ENCODE results near the gene VAV2.
"Not testable (repeated sequence)": the region's sequence is repeated elsewhere in the genome, so short reads cannot be mapped to it uniquely, and the experiment has no call there.

VAV2 gene

DNA sequence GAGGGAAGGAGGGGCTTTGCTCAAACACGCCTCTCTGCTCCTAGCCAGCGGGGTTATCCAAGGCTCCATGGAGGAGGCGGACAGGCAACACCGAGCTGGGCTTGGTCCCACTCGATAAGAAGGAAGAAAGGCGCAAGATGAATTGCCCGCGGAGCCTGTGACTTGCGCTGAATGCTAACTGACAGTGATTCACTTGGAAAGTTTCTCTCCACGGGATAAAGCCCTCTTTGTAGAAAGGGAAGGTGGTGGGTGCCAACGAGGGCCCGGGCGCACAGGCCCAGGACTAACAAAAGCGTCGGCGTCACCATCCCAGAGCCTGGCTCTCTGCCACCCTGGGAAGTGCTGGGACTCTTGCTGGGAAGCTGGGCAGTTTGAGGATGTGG lies 76.0 kb downstream of the VAV2 start:
- DNase-seq (ENCODE audit: low spot score): peak; percentile 95

DNA sequence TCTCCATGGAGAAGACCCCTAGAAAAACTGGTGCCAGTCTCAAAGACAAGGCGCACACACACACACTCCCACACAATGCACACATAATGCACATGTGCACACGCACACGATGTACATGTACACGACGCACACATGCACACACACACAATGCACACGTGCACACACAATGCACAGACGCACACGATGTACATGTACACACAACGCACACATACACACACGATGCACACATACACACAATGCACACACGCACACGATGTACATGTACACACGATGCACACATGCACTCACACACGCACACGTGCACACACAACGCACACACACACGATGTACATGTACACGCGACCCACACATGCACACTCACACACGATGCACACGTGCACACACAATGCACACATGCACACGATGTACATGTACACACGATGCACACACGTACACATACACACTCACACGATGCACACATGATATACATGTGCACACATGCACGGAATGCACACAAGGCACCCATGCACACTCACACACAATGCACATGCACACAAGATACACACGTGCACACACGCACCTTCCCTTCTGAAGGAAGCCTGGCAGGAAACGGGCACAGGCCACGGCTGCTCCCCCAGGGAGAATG lies 76.5 kb downstream of the VAV2 start:
- DNase-seq (ENCODE audit: low spot score): no peak

DNA sequence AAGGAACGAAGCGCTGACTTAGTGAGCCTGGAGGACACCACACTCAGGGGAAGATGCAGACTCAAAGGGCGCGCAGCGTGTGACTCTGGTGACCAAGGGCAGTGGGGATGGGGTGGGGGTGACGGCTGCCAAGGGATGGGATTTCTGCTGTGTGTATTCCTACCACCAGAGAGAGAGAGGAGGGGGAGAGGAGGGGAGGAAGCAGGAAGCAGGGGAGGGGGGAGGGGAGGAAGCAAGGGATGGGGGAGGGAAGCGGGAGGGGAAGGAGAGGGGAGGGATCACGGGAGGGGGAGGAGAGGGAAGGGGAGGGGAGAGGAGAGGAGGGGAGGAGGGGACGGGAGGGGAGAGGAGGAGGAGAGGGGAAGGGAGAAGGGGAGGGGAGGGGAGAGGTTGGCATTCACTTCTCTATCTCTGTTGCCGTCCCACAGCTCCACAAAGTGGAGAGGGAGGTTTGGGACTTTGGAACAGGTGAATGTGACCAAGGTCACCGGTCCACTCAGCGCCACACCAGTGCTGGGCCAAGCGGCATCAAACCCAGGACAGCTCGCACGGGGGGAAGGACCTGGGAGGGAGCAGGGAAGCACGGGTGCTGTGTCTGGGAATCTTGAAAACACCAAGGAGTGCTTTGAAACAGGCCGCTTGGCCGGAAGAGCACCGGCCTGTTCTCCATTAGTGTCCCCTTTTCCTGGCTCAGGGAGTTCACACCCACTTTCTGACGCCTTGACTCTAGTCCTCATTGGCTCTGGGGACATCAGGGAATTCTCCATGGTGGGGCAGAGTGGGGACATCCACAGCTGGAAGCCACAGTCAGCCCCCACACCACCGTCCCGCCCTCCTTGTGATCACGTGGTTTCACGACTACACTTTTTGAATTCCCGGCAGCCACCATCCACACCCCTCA lies 77.4 kb downstream of the VAV2 start:
- no peak for DNase-seq (ENCODE audit: low spot score)

DNA sequence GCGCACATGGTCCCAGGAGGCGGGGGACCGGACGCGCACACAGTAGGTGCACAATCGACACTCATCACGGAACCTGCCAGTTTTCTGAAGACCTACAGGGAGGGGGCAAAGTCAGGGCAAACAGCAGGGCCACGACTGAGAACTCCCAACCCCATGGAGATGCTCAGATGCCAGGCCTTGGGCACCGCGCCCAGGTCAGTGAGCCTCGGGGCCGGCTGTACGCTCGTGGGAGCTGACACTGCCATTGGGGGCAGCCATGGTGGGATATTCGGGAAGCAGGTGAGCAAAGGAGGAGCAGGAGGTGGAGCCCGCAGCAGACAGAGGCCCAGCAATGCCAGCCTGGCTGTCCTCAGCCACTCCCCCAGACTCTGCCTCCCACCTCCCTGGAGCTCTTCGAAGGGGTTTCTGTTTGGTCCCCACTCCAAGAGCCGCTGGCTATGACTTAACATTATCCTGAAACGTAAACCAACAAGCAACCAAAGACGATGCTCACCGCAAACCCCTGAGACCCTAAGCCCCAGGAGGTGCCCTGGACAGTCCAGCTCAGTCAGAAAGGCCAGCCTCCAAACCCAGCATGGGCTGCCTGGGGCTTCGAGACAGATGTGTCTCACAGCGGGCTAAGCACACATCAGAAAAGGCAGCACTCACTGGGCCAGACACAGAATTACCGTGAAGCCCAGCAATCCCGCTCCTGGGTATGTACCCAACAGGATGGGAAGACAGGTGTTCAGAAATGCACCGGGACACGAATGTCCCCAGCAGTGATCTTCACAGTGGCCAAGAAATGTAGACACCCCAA lies 78.4 kb downstream of the VAV2 start:
- DNase-seq (ENCODE audit: low spot score): no peak

DNA sequence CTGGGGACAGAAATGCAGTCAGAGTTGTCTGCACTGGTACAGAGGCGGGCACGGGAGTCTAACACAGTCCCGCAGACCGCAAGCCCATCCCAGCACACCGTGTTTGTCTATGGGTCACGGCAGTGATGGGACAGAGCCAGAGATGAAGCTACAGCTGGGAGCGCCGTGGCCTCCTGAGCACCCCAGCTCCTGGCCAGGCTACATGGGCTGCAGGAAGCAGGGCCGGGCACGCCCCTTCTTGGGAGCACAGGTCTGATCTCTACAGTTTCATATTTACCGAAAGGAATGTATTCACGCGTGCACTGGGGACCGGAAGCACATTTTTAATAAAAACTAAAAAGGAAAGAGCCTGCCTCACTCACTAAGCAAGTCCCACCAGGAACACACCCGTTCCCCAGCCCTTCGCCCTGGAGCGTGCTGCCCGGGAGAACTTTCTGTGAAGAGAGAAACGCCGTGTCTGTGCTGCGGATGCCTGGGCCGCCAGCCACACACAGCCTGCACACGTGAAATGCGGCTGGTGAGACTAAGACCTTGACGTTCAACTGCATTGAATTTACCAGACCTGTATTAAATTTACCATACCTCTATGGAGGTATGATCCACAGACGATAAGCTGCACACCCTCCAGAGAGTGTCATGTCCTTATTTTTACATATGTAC lies 81.1 kb downstream of the VAV2 start:
- DNase-seq (ENCODE audit: low spot score): no peak

DNA sequence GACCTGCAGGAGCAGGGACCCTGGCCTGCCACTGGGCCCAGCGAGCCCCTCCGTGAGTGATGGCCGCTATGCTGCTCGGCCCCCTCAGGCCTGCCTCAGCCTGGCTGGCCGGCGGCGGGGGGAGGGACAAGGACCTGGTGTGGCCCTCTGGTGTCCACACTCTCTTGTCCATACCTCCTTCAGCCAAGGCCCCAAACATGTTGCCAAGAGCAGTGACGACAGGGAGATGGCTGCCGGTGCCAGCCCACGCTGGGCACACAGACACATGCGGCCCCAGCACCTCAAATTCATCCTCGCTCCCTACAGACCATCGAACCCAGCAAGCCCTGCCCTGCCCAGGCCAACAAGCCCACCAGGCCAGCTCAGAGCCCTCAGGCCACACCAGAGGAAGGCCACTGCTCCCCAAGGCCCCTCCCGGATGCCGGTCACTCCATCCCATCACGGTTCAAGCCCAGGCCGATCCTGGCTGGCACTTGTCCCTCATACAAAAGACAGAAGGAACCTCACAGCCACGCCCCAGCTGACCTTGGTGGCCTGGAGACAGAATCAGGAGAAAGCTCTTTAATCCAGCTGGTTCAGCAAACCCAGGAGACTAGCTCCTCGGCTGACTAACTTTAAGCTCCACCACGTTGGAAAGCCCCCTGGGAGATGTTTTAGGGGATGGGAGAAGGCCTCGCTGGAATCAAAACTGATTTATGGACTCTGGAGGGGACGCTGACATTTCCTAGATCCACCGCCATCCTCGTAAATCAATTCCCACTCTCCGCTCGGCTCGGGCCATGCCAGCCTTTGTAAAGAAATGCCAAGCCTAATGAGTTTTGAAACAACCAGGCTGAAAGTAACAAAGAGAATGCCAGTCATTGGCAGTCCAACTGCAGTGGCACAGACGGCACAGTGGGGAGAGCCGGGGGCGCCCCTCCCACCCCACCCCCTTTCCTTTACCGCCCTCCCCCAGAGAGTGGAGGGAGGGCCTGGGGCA lies 84.9 kb downstream of the VAV2 start:
- no peak for DNase-seq (ENCODE audit: low spot score)

DNA sequence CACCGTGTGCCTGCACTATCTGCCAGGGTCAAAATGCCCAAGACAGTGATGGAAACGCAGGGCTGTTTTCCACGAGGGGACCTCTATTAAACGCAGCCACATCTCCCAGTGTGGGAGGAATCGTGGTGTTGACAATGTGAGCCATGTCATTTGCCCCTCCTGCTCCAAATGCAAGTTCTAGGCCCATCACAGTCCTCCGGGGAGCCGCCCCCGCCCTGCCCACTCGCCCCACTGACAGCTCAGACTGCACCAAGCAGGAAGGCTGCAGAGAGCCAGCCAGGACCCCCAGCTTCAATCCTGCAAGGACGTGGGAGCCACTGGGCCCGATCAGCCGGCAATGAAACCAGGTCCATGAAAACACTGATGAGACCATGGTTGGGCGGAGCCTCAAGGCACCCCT lies 85.9 kb downstream of the VAV2 start:
- no peak for DNase-seq (ENCODE audit: low spot score)

DNA sequence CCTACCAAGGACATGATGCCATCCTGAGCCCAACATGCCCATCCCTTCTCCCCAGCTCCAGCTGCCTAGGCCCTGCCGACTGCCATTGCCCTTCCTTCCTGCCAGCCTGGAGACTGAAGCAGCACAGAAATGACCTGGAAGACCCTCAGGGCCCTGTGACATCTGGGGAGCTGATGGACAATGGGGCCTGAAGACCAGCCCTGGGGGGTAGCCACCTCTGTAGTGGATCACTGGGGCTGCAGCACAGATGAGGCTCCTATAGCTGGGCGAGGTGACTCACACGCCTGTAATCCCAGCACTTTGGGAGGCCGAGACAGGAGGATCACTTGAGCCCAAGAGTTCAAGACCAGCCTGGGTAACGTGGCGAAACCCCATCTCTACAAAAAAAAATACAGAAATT lies 86.6 kb downstream of the VAV2 start:
- no peak for DNase-seq (ENCODE audit: low spot score)

DNA sequence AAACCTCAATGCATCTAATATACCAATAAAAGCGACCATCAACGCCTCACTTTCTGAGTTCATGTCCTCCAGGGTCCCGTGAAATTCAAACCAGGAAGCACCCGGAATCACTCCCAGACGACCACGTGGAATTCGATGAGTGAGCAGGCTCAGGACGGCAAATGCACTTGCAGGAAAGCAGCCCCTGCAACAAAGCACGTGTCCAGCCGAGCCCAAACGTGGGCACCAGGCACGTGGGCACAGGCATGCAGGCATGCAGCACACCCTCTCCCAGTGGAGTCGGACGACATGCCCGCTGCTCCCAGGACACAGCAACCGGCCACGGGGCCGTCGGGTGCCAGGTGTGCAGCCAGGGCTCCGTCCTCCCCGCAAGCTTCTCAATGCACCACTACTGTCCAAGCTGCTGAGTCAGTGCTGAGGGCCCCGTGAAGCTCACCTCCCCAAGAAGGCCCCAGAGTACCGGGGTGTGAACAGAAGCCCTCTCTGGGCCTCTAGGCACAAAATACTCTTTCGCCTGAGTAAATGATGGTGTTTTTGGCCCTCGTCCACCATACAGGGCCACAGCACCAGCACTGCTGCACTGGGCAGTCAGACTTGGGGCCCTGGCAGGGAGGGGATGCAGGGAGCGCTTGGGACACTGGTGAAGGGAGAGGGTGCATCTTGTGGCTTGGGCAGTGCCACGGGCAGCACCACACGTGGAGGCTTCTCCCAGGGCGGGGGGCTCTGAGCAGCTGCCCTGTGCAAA lies 87.6 kb downstream of the VAV2 start:
- no peak for DNase-seq (ENCODE audit: low spot score)

DNA sequence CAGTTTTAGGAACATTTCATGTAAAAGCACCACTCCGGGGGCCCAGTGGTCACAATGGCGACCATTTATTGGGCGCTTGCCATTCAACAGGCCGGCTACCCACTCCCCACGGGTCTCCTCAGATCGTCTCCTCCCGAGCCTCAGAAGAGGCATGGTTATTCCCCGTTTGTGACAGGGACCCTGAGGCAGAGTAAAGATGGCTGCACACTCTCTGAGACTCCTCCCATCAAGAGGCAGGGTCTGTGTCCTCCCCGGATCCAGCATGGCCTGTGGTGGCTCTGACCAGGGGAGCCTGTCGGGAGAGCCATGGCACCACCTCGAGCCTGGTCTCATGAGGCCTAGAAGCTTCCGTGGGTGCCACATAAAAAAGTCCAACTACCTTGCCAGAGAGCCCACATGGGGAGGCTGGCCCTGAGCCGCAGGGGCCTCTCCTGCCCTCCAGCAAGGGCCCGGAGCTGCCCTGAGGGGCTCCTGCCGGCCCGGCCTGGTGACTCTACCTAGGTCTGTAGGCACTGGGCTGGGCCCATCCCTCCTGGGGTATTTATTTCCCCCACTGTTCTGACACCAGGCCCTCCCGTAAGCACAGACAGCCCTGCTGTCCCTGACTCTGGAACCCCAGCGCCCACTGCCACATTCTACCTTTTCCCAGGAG lies 90.8 kb downstream of the VAV2 start:
- DNase-seq (ENCODE audit: low spot score): no peak

DNA sequence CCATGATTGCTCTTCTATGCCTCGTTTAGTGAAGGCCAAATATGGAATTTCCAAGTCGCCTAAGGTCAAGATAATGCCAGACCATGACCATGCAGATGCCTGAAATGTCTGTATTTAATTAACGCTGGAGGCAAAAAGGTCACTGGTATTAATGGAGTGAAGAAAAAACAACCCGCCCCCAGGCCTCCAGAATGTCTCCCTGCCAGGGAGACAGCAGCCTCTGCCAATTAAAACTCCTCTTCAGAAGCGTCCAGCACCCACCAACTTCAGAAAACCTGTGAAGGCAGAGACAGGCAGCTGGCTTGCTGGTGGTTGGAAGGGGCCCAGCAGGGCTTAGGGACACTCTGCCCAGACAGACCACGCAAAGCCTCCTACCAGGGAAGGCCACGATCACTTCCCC lies 94.4 kb downstream of the VAV2 start:
- DNase-seq (ENCODE audit: low spot score): no peak

DNA sequence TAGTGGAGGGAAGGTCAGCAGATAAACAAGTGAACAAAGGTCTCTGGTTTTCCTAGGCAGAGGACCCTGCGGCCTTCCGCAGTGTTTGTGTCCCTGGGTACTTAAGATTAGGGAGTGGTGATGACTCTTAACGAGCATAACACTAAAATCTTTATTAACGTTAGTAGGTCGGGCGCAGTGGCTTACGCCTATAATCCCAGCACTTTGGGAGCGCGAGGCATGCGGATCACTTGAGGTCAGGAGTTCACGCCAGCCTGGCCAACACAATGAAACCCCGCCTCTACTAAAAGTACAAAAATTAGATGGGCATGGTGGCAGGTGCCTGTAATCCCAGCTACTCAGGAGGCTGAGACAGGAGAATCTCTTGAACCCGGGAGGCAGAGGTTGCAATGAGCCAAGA lies 96.1 kb downstream of the VAV2 start:
- DNase-seq (ENCODE audit: low spot score): not testable (repeated sequence)

DNA sequence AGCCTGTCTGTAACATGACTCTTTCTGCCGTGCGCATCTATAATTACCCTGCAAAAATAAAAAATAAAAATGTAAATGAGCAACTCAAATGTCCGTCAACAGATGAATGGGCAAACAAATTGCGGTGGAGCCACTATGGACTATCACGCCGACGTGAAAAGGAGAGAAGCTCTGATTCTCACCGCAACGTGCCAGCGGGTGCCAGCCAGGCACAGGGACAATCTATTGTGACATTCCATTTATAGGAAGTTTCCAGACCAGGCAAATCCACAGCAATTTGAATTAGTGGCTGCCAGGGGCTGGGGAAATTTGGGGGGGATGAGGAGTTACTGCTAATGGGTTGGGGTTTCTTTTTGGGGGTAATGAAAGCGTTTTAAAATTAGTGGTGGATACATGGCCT lies 96.8 kb downstream of the VAV2 start:
- DNase-seq (ENCODE audit: low spot score): no peak

DNA sequence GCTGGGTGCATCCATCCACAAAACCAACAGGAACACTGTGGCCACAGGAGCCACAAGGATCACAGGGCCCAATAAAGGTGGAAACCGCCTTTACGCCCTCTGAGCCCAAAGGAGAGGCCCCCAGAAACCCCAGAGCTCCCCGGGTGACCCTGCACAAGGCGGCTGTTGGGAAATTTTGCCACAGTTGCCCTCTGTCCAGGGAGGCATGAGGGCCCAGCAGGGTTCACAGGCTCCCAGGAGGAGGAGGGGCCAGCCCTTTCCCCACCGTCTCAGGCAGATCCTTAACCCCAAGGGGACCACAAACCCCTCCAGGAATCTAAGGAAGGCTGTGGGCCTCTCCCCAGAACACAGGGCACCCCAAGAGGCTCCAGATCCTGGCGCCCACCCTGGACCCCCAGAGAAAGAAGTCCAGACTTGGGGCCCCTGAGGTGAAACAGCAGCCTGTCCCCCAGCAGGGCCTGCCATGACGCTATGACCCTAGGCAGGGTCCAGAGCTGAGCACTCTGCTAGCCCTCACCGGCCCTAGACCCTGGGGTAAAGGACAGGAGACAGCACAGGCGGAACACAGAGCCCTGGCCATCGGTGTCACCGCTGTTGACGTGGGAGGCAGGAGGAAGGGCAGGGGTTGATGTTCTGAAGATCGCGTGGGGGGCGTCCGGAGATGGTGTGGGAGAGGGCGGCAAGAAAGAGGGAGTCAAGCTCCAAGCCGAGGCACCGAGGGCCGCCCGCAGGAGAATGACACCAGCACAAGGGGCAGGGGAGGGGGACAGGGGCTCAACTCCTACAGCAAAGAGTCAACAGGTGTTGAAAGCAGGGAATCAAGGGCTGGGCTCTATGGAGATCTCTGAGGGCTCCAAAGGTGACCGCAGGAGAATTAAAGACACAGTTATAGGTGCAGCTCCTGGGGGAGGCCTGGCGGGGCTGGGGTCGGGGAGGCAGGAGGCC lies 97.5 kb downstream of the VAV2 start:
- DNase-seq (ENCODE audit: low spot score): no peak

DNA sequence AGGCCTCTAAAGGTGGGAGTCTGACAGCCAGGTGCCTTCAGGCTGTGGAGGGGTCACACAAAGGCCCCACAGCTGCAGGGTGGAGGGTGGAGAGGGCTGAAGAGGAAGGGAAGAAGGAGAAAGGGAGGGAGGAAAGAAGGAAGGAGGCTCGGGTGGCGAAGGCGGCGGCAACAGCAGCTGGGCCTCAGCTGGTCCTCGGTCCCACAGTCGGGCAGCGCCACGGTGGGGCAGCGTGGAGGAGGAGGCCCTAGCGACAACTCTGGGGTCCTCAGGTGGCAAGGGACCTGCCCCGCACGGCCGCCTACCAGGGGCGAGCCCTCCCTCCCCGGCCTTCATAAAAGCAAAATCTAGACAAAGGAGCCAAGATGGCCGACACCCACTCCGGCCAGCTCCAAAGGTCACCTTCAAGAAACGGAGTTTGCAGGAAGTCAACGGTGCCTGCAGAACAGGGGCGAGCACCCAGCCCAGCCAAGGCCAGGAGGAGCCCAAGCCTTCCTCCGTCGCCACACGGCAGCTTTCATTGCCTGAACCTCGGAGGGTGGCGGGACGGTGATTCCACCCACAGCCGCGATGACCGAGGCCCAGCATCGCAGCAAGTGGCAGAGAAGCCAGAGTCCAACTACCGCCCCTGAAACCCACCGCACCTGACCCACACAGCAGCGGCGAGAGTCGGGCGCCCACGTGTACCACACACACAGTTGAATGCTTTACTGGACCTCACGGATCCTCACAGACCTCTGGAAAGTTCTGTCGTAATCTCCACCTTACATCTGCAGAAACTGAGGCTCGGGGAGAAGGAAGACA lies 98.7 kb downstream of the VAV2 start:
- DNase-seq (ENCODE audit: low spot score): no peak

DNA sequence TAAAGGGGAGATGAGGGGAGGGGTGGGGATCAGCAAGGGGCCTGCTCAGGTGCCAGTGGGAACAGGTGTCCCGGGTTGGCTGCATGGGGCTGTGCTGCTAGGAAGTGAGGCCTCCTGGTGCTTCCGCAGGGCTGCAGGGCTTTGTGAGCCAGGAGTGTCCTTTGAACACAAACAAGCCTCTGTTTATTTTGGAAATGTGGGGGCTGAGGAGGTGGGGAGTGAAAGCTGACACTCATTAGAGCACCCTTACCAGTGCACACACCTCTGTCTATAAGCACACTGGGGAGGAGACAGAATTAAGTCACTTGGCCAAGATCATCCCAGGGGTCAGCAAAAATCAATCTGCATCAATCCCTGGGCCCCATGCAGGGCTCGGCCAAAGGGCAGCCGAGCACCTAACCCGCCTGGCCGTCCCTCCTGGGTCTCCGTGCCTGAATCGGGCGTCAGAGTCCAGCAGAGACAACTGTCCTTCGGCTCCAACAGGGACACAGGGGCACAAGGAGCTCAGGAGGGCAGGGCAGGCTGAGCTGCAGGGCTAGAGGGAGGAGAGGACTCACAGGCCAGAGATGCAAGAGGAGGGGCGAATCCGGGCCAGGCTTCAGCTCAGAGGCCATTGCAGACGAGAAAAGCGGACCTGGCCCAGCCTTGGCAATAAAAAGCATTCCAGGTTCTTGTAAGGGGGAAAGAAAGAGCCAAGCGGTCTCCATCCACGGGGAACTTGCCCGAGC lies 99.8 kb downstream of the VAV2 start:
- DNase-seq (ENCODE audit: low spot score): no peak

DNA sequence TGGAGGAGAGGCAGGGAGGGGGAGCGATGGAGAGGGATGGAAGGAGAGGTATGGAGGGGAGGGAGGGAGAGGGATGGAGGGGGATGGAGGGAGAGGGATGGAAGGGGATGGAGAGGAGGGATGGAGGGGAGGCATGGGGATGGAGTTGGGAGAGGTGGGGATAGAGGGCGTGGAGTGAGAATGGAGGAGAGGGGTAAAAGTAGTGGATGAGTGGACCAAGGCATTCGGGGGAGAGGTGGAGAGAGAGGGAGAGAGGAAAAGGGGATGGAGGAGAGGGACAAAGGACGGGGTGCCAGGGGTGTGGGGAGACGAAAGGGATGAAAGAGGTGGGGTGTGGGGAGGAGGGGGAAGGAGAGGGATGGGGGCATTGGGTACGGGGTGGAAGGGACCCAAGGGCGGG lies 100.4 kb downstream of the VAV2 start:
- no peak for DNase-seq (ENCODE audit: low spot score)

All from pons (tissue), 1 donor.